ENCODE data around the gene FIGNL2.
"Not testable (repeated sequence)": the region's sequence is repeated elsewhere in the genome, so short reads cannot be mapped to it uniquely, and the experiment has no call there.

FIGNL2 gene

GRCh38 chr12:51848326-51848727 is at the start of gene FIGNL2:
Gene FIGNL2 (minus strand): TSS chr12:51848718. CDS start chr12:51822413, 26,305 bp downstream.
- no peak for DNase-seq (ENCODE audit: low read depth)

GRCh38 chr12:51897181-51897580 is 48.7 kb upstream of the FIGNL2 start:
- DNase-seq (ENCODE audit: low read depth), result no peak

DNA sequence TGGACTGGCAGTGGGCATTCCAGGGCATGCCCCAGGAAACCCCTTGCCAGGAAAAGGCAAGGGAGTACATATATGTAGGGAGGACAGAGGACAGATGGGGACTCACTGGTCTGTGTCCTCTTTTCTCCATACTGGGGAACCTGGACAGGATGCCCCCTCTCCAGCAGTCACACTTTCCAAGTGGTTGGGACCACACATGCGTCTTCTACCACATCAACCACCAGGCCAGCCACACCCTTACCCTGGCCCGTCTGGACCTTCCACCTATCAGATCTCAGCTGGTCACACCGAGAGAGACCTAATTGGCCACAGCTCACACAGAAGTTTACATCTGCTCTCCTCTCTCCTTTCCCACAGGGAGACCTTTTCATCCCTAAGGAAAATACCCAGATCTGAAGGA is 47.7 kb upstream of the FIGNL2 start:
- DNase-seq (ENCODE audit: low read depth), result no peak

- no peak for DNase-seq (ENCODE audit: low read depth)
Observed at GRCh38 chr12:51895378-51896135, 47.0 kb upstream of the FIGNL2 start.

- DNase-seq (ENCODE audit: low read depth), result no peak
Observed at GRCh38 chr12:51893786-51894185, 45.3 kb upstream of the FIGNL2 start.

DNA sequence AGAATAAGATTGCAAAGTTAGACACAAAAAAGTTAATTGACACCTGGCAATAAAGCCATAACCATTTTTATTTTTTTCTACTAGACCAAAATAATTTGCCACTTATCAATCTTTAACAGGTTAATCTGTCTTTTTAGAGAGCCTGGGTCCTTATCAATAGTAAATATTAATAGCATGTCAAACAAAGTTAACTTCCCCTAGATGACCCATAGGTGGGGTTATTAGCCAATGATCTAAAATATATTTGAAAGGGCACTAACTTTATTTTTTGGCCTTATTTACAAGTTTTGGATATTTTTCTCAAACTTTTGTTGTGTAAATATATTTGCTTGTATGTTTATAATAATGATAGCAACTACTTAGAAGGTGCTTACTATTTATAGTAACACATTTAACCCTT is 43.3 kb upstream of the FIGNL2 start:
- DNase-seq (ENCODE audit: low read depth), result no peak

- DNase-seq (ENCODE audit: low read depth), result no peak
Observed at GRCh38 chr12:51890511-51891171, 42.1 kb upstream of the FIGNL2 start.

GRCh38 chr12:51890133-51890464 is 41.6 kb upstream of the FIGNL2 start:
- no peak for DNase-seq (ENCODE audit: low read depth)

DNA sequence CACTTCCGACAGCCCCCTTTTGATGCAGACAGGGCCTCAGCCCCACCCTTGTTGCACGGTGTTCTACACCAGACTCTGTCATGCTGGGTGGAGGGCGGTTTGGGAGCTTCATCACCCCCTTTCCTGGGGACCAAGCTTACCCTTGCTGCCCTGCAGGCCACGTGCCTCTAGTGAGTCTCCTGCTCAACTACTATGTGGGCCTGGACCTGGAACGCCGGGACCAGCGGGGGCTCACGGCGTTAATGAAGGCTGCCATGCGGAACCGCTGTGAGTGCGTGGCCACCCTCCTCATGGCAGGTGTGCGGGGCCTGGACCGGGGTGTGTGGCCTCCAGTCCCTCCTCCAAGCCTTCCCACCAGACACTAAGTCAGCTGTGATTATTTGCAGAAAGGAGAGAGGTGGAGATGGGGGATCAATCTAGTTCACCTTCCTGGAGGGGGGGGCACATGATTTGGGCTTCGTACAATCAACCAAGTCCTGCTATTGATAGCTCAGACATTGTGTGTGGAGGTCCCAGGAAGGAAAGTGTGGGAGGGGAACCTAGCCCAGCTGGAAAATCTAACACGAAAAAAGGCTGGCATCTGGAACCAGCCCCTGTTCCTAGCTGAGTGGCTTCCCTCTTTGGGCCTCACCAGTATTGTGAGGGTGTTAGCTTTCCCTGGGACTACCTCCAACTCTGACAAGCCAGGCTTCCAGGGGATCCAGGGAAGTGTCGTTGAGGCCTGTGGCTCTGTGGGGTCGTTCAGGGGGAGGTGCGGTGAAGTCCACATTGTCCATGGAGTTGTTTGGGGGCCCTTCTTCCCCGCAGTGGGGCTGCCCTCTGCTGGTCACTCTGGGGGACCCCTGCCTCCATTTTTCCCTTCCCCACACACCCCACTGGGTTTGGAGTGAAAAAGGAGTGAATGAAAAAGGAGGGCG is 41.0 kb upstream of the FIGNL2 start:
- DNase-seq (ENCODE audit: low read depth), result no peak

DNA sequence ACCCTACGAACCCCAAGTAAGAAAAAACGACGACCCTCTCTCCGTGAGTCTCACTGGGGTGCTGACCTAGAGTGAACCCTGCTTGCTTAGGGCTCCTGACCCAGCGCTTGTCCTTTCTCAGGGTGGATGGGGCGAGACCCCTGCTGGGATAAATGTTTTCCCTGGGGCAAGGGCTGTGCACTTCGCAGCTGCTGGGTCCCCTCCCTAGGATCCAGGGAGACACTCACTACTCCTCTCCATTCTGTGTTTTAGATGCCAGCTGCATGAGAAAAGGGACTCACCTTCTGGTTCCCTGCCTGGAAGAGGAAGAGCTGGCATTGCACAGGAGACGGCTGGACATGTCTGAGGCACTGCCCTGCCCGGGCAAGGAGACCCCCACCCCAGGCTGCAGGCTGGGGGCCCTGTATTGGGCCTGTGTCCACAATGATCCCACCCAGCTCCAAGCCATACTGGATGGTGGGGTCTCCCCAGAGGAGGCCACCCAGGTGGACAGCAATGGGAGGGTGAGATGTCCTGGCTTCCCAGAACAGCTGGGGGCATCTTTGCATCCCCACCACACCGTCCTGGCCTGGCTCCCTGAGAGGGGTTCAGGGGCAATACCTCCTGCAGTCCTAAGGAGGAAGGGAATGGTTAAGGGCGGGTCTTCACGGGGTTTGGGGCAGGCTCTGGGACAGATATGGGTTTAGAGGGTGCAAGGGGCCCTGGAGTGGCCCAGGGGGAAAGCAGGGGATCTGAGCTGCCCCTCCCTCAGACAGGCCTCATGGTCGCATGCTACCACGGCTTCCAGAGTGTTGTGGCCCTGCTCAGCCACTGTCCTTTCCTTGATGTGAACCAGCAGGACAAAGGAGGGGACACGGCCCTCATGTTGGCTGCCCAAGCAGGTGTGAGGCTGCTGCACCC is 40.0 kb upstream of the FIGNL2 start:
- DNase-seq (ENCODE audit: low read depth), result no peak

- DNase-seq (ENCODE audit: low read depth), result no peak
Observed at GRCh38 chr12:51887476-51888315, 39.2 kb upstream of the FIGNL2 start, which contains the start of gene ANKRD33. Gene ANKRD33 (plus strand): TSS chr12:51888103. CDS start chr12:51888187, 84 bp downstream.

GRCh38 chr12:51886021-51886710 is 37.6 kb upstream of the FIGNL2 start:
- peak; percentile 30 for DNase-seq (ENCODE audit: low read depth)

DNA sequence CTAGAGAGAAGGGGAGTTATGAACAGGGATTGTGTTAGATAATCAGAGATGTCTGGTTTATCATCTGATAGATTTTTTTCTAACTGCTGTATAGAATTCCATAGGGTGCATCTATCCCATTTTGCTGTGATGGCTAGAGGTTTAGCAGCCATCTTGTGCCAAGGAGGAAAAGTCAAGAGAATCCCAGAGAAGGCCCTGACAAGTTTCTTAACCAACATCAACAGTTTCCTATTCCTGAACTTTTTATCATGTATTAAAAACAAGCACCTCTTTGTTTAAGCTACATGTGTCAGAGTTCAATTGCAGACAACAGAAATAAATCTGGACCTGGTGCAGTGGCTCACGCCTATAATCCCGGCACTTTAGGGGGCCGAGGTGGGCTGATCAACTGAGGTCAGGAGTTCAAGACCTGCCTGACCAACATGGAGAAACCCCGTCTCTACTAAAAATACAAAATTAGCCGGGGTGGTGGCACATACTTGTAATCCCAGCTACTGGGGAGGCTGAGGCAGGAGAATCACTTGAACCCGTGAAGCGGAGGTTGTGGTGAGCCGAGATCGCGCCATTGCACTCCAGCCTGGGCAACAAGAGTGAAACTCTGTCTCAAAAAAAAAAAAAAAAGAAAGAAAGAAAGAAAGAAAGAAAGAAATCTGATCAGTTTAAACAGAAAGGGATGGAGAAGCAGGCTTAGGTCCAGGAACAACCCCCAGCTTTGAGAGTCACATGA is 36.9 kb upstream of the FIGNL2 start:
- DNase-seq (ENCODE audit: low read depth), result not testable (repeated sequence)

DNA sequence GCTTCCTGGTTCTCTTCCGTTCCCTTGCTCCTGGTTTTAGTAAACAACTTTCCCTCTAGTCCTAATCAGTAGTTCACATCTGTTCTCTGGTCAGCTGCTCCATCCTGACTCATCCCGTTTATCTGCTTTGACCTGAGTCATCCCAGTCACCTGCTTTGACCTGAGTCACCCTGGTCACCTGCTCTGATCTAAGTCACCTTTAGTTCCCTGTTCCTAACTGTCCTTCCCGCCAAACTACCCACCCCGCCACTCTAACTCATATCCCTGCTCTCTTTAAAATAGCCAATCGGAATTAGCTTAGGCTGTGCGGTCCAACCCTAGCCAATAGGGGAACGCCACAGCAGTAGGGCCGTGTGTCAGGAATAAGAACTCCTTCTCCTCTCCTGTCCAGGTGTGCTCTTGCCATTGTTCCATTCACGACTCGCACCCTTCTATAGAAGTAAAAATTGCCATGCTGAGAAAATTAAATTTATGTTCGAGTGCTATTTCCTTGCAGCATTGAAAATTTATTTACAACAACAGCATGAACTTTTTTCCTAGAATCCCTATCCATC is 36.2 kb upstream of the FIGNL2 start:
- no peak for DNase-seq (ENCODE audit: low read depth)

GRCh38 chr12:51883998-51884675 is 35.6 kb upstream of the FIGNL2 start:
- no peak for DNase-seq (ENCODE audit: low read depth)

DNA sequence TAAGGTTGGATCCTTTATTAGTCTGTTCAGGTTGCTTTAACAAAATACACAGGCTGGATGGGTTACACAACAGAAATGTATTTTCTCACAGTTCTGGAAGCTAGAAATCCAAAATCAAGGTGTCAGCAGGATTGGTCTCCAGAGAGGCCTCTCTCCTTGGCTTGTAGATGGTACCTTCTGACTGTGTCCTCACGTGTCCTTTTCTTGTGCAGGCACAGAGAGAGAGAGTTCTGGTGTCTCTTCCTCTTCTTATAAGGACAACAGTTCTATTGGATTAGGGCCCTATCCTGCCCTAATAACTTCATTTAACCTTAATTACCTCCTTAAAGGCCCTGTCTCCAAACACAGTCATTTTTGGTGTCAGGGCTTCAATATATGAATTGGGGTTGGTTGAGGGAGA is 34.8 kb upstream of the FIGNL2 start:
- no peak for DNase-seq (ENCODE audit: low read depth)

DNA sequence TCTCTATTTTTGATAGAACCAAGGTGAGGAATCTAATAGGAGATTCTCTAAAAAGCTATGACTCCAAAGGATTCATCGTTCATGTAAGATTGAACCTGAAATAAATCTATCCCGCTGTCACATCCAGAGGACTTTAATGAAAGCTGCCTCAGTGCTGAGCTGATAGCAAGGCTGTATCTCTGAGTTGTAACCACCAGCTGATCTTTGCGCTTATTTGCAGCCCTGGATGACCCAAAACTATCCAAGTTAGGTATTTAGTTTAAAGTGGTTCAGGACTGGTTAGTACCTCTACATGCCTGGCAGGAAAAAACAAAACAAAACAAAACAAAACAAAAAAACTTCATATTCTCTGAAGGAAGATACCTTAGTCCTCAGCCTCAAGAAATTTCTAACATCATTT is 30.6 kb upstream of the FIGNL2 start:
- no peak for DNase-seq (ENCODE audit: low read depth)

DNA sequence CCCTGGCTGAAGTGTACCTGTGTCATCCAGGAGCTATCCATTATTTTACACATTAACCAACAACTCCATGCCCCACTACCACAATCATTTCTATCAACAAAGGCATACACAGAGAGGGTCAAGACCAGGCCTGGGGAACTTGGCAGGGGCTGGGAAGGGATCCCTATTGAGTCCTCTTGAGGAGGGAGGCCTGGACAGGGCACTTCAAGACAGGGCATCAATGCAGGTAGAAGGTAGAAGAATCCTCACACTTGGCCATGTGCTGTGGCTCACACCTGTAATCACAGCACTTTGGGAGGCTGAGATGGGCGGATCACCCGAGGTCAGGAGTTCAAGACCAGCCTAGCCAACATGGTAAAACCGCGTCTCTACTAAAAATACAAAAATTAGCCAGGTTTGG is 26.0 kb upstream of the FIGNL2 start:
- DNase-seq (ENCODE audit: low read depth), result no peak
